Measurements from ENCODE around the gene CCDC137. TPM values are rescaled to one million over a fixed set of nuclear protein-coding genes. Genes with fewer than 3 reads are reported as not detected.

CCDC137 gene
- total RNA-seq, 2 experiments from 2014 or later: 39.4 to 61.4 TPM

DNA sequence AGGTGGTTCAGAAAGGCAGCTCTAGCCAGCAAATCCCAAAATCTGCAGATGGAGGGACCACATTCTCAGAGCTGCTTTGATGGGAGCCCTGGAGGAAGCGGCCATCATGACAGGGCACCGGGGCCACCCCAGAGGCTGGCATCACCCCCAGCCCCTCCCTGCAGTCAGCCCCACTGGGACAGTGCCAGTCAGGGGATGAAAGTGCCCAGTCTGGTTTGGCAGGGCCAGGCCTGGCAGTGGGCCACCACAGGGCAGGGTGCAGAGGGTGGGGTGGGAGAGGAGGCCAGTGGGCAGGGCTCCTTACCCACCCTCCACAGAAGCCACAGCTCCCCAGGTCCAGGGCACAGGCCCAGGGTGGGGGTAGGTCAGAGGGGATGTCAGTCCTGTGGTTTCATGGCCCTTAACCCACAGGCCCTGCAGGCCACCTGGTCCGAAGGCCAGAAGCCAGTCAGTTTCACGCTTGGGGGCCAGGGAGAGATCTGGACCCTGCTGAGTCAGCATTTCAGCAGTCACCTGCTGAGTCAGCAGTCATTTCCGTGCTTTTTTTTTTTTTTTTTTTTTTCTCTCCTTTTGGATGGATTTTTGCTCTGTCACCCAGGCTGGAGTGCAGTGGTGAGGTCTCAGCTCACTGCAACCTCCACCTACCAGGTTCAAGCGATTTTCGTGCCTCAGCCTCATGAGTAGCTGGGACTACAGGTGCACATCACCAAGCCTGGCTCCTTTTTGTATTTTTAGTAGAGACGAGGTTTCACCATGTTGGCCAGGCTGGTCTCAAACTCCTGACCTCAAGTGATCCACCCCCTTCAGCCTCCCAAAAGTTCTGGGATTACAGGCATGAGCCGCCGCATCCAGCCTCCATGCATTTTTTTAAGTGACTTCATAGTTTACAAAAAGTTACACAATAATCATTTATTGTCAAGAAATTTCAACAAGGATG lies 55.9 kb downstream of the CCDC137 start:
- Histone ChIP-seq H3K9me2 (ENCODE audit: insufficient read depth, low read length) (no peaks in the 10 kb centered on the region), H3K27ac (ENCODE audit: low read depth, low read length, poor library complexity, severe bottlenecking) (no peak overlapping the region), H3K36me3 (ENCODE audit: insufficient read depth, low read length) (peaks cover 18% of the 10 kb centered on the region), H4K20me1 (ENCODE audit: insufficient read depth, low read length) (no peaks in the 10 kb centered on the region), H3K9me3 (ENCODE audit: low read length) (no peaks in the 10 kb centered on the region), H3K79me2 (ENCODE audit: insufficient read depth, low read depth, low read length) (no peaks in the 10 kb centered on the region), H3K4me1 (ENCODE audit: insufficient read depth, low read length, poor library complexity, severe bottlenecking) (peaks cover 7% of the 10 kb centered on the region), H2AFZ (ENCODE audit: low read length) (no peak overlapping the region), H3K4me2 (ENCODE audit: low read length) (no peak overlapping the region), H3K4me3 (ENCODE audit: low read depth, low read length, poor library complexity, severe bottlenecking) (no peak overlapping the region)
- POLR2A ChIA-PET: interaction anchor here (0.7 kb wide), 1 partner anchor 21 kb away, joined by 3 read pairs; no protein-coding TSS in a partner anchor
- TF ChIP-seq, protein P1, sequence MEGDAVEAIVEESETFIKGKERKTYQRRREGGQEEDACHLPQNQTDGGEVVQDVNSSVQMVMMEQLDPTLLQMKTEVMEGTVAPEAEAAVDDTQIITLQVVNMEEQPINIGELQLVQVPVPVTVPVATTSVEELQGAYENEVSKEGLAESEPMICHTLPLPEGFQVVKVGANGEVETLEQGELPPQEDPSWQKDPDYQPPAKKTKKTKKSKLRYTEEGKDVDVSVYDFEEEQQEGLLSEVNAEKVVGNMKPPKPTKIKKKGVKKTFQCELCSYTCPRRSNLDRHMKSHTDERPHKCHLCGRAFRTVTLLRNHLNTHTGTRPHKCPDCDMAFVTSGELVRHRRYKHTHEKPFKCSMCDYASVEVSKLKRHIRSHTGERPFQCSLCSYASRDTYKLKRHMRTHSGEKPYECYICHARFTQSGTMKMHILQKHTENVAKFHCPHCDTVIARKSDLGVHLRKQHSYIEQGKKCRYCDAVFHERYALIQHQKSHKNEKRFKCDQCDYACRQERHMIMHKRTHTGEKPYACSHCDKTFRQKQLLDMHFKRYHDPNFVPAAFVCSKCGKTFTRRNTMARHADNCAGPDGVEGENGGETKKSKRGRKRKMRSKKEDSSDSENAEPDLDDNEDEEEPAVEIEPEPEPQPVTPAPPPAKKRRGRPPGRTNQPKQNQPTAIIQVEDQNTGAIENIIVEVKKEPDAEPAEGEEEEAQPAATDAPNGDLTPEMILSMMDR (conservative IDR thresholded peaks at IDR 0.05; ENCODE audit: low read length): no peak
- TF ChIP-seq EZH2phosphoT487 (IDR thresholded peaks at IDR 0.05; ENCODE audit: borderline replicate concordance, low read depth, low read length): no peak
- no peak for DNase-seq (ENCODE audit: low spot score)
- CTCF ChIA-PET (ENCODE audit: unreplicated experiment): no interaction called here
- BruUV-seq (replicated peaks): no TSS peak
- intact Hi-C loops (cut with micrococcal nuclease; ENCODE audit: unreplicated experiment): no loop called here

Small RNA genes lying within 50 kb of the gene (microRNA-seq; reads per million reads assigned to microRNA genes)
- gene MIR6786 (ENCODE audit: borderline replicate concordance): 4.5 reads per million

Small RNA genes lying within 50 kb of the gene (small RNA-seq; reads per million reads assigned to genes)
- gene MIR6786: not detected

Other genes with a start within 250 kb of the CCDC137 start
- 2,245 and 2,707 TPM in 2 replicates for gene ACTG1, start 153.9 kb upstream of the CCDC137 start, total RNA-seq (2014; rRNA removed; shearing (Covaris generic))
- 2,459 and 2,894 TPM in 2 replicates for gene ACTG1, start 153.9 kb upstream of the CCDC137 start, total RNA-seq (2022)
- gene FSCN2, start 138.4 kb upstream of the CCDC137 start, total RNA-seq (2014; rRNA removed; shearing (Covaris generic)): 1.3 and 1.6 TPM in 2 replicates
- gene FSCN2, start 138.4 kb upstream of the CCDC137 start, total RNA-seq (2022): 4.3 and 6.7 TPM in 2 replicates
- gene FAAP100, start 114.4 kb upstream of the CCDC137 start, total RNA-seq (2014; rRNA removed; shearing (Covaris generic)): 51.1 and 65.2 TPM in 2 replicates
- gene FAAP100, start 114.4 kb upstream of the CCDC137 start, total RNA-seq (2022): 64.4 and 74.2 TPM in 2 replicates
- 59.4 and 69.6 TPM in 2 replicates for gene NPLOC4, start 29.6 kb upstream of the CCDC137 start, total RNA-seq (2014; rRNA removed; shearing (Covaris generic))
- gene NPLOC4, start 29.6 kb upstream of the CCDC137 start, total RNA-seq (2022): 118 and 119 TPM in 2 replicates
- gene TSPAN10, start 29.5 kb upstream of the CCDC137 start, total RNA-seq (2014; rRNA removed; shearing (Covaris generic)): 0.95 and 1.3 TPM in 2 replicates
- 1.7 and 2.4 TPM in 2 replicates for gene TSPAN10, start 29.5 kb upstream of the CCDC137 start, total RNA-seq (2022)
- gene PDE6G, start 10.2 kb upstream of the CCDC137 start, total RNA-seq (2014; rRNA removed; shearing (Covaris generic)): not detected in 2 replicates
- gene PDE6G, start 10.2 kb upstream of the CCDC137 start, total RNA-seq (2022): 0.44 TPM in 1 of 2 replicates, not detected in the other
- 148 and 151 TPM in 2 replicates for gene OXLD1, start 132 bp upstream of the CCDC137 start, total RNA-seq (2014; rRNA removed; shearing (Covaris generic))
- 116 and 121 TPM in 2 replicates for gene OXLD1, start 132 bp upstream of the CCDC137 start, total RNA-seq (2022)
- 86.1 and 86.4 TPM in 2 replicates for gene ARL16, start 17.1 kb downstream of the CCDC137 start, total RNA-seq (2014; rRNA removed; shearing (Covaris generic))
- gene ARL16, start 17.1 kb downstream of the CCDC137 start, total RNA-seq (2022): 49.8 and 52.2 TPM in 2 replicates
- 120 and 162 TPM in 2 replicates for gene HGS, start 17.3 kb downstream of the CCDC137 start, total RNA-seq (2014; rRNA removed; shearing (Covaris generic))
- 175 and 219 TPM in 2 replicates for gene HGS, start 17.3 kb downstream of the CCDC137 start, total RNA-seq (2022)
- gene MRPL12, start 36.6 kb downstream of the CCDC137 start, total RNA-seq (2014; rRNA removed; shearing (Covaris generic)): 49.8 and 67.2 TPM in 2 replicates
- 143 and 189 TPM in 2 replicates for gene MRPL12, start 36.6 kb downstream of the CCDC137 start, total RNA-seq (2022)
- gene SLC25A10, start 45.5 kb downstream of the CCDC137 start, total RNA-seq (2014; rRNA removed; shearing (Covaris generic)): 46.3 and 46.9 TPM in 2 replicates
- gene SLC25A10, start 45.5 kb downstream of the CCDC137 start, total RNA-seq (2022): 41.3 and 45.6 TPM in 2 replicates
- gene GCGR, start 137.4 kb downstream of the CCDC137 start, total RNA-seq (2014; rRNA removed; shearing (Covaris generic)): not detected in 2 replicates
- not detected in 2 replicates for gene GCGR, start 137.4 kb downstream of the CCDC137 start, total RNA-seq (2022)
- 249 and 288 TPM in 2 replicates for gene MCRIP1, start 166.6 kb downstream of the CCDC137 start, total RNA-seq (2014; rRNA removed; shearing (Covaris generic))
- gene MCRIP1, start 166.6 kb downstream of the CCDC137 start, total RNA-seq (2022): 170 and 180 TPM in 2 replicates
- not detected in 2 replicates for gene PPP1R27, start 168.3 kb downstream of the CCDC137 start, total RNA-seq (2014; rRNA removed; shearing (Covaris generic))
- gene PPP1R27, start 168.3 kb downstream of the CCDC137 start, total RNA-seq (2022): not detected in 2 replicates
- gene P4HB, start 193.8 kb downstream of the CCDC137 start, total RNA-seq (2014; rRNA removed; shearing (Covaris generic)): 388 and 393 TPM in 2 replicates
- gene P4HB, start 193.8 kb downstream of the CCDC137 start, total RNA-seq (2022): 502 and 577 TPM in 2 replicates
- 233 and 265 TPM in 2 replicates for gene ARHGDIA, start 204.6 kb downstream of the CCDC137 start, total RNA-seq (2014; rRNA removed; shearing (Covaris generic))
- gene ARHGDIA, start 204.6 kb downstream of the CCDC137 start, total RNA-seq (2022): 663 and 715 TPM in 2 replicates
- gene ALYREF, start 224.8 kb downstream of the CCDC137 start, total RNA-seq (2014; rRNA removed; shearing (Covaris generic)): 474 and 621 TPM in 2 replicates
- gene ALYREF, start 224.8 kb downstream of the CCDC137 start, total RNA-seq (2022): 377 and 431 TPM in 2 replicates
- gene ANAPC11, start 225.0 kb downstream of the CCDC137 start, total RNA-seq (2014; rRNA removed; shearing (Covaris generic)): 265 and 315 TPM in 2 replicates
- 225 and 227 TPM in 2 replicates for gene ANAPC11, start 225.0 kb downstream of the CCDC137 start, total RNA-seq (2022)
- gene NPB, start 235.5 kb downstream of the CCDC137 start, total RNA-seq (2014; rRNA removed; shearing (Covaris generic)): 3.2 and 3.9 TPM in 2 replicates
- 2.5 and 2.8 TPM in 2 replicates for gene NPB, start 235.5 kb downstream of the CCDC137 start, total RNA-seq (2022)
- gene PCYT2, start 244.7 kb downstream of the CCDC137 start, total RNA-seq (2014; rRNA removed; shearing (Covaris generic)): 70.1 and 70.4 TPM in 2 replicates
- gene PCYT2, start 244.7 kb downstream of the CCDC137 start, total RNA-seq (2022): 104 and 108 TPM in 2 replicates

Data from OCI-LY7 (cell line).